ENCODE data around the gene CPA4.

Gene CPA4

DNA sequence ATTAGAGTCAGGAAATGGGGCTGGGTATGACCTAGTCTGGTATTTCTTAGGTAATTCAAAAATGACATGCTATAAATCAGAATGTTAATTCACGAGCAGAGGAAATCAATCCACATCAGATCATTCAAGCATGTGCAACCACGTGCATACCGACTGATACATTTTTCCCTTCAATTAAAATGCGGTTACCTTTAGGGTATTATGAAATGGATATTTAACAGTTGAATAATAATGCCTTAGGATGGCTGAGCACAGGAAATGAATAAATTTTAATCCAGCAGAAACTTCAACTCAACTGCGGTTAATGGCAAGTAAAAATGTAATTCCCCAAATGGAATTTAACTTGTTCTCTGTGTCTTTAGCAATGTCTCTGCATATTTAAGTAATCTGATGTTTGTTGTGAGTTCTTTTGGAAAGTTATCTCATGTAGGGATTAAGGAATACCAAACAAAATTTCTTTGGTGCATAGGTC, 17.1 kb upstream of the CPA4 start:
- DNase-seq = no peak

GRCh38 chr7:130276796-130277762, 15.9 kb upstream of the CPA4 start:
- DNase-seq = no peak

DNA sequence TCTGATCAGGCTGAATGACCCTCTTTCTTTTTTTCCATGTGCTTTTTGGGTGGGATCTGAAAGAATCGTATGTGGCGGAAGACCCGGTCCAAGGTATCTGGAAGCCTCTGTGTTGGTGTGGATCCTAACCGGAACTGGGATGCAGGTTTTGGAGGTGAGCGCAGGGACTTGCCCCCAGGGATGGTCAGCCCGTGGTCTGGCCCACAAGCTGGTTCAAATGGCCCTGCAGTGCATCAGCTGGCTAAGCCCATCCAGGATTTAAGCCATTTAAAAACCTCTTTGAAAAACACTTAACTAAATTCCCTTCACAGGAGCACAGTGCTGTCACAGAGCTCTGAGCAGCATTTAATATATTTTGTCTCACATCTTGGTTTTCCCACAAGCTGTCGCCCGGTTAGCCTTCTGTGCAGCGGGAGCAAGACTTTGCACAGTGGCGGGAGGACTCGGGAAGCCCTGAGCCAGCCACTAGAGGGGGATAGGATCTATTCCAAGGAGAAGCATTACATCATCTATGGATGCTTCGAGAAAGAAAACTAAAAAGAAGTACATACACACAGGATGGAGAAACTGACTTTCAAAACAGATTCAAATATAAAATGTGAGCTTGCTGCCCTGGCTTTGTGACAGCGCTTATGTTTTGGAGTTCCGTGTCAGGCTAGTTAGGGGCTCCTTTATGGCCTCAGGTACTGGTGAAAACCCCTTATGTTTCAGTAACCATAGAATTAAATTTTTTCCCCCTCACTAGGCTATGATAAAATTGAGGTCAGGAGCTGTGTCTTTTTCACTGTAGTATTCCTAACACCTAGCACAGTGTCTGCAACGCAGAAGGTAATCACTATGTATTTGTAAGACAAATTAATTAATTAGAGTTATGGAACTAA, 15.0 kb upstream of the CPA4 start:
- no peak for DNase-seq

DNA sequence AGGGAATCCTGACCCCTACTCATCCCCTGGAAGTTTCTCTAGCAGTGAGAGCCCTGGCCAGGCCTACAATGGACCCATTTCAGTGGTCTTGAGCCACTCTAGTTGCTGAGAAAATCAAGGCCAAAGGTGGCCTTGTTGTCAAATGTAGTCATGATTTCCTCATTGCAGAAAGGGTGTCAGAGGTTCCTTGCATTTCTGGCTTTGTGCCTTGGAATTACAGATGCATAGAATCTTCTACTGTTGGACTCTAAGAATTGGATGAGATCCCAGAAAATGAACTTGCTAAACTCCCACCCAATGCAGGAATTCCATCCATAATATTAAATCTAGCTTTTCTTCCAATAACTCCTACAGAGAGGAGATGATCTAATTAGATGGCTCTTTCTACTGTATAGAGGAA, 14.1 kb upstream of the CPA4 start:
- no peak for DNase-seq

DNA sequence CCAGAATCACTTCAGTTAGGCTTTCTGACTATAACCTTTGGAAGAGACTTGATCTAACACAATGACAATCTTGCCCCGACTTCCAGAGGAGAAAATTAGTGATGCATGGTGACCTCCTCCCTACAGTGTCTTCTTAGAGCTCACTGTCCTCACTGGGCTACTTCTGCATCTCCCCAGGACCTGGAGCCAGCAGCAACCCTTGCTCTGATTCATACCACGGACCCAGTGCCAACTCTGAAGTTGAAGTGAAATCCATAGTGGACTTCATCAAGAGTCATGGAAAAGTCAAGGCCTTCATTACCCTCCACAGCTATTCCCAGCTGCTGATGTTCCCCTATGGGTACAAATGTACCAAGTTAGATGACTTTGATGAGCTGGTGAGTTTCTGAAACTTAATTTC, 13.7 kb upstream of the CPA4 start:
- no peak for DNase-seq

DNA sequence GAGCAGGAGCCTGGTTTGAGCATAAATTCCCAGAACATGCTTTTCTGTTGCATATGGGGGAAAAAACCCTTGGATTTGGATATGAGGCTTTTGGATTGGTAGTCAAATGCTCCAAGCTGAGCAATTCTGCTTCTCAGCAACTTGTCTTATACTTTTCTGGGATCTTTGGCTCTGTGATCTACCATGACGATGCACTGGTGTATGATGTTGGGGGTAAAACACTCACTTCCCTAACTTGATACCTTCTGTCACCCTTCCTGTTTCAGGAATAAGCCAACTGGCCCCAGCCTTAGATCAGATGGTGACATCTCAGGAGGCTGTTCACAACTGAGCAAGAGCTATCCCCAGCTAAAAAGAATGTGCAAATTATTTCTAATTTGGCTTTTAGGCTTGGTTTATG, 13.1 kb upstream of the CPA4 start:
- DNase-seq = no peak

- DNase-seq = no peak
Measured at GRCh38 chr7:130281260-130281659, 11.7 kb upstream of the CPA4 start.

DNA sequence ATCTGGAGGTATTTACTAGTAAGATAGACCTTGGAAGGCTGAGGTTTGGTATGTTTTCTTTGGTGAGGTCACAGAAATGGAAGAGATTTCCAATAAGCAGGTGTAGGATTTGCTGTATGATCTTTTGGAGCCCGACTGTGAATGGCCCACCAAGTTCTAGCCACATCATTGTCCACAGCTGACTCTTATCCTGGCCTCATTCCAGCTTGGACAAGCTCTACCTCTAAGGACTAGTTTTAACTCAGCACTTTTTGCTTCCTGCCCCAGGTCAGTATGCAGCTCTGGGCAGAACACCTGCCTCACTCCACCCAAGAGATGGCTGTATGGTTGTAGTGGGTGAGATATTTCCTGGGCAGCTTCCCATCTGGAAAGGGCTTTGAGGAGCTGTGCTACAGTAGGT, 6.1 kb upstream of the CPA4 start:
- no peak for DNase-seq

DNA sequence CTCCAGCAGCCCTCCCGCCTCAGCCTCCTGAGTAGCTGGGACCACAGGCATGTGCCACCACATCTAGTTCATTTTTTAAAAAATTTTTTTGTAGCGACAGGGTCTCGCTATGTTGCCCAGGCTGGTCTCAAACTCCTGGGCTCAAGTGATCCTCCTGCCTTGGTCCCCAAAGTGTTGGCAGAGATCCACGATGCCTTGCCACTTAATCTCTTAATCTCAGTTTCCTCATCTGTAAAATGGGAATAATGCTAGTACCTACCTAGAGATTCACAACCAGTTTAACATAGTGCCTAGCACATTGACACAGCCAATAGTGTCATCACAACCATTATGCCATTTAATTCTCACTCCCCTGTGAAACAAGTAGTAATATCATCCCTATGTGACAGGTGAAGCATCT, 4.8 kb upstream of the CPA4 start:
- DNase-seq = no peak

GRCh38 chr7:130288829-130289228, 4.1 kb upstream of the CPA4 start:
- no peak for DNase-seq

DNA sequence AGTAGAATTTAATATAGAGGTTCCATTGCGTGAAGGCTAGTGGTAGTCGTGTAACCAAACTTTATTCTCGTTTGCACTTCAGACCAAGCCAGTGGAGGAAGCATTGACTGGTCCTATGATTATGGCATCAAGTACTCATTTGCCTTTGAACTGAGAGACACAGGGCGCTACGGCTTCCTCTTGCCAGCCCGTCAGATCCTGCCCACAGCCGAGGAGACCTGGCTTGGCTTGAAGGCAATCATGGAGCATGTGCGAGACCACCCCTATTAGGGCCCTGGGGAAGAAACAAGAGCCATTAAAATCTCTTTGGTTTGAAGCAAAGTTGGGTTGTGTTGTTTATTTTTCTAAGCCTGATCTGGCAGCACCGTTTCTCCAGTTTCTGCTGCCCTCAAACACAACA, 3.5 kb upstream of the CPA4 start:
- DNase-seq = no peak

DNA sequence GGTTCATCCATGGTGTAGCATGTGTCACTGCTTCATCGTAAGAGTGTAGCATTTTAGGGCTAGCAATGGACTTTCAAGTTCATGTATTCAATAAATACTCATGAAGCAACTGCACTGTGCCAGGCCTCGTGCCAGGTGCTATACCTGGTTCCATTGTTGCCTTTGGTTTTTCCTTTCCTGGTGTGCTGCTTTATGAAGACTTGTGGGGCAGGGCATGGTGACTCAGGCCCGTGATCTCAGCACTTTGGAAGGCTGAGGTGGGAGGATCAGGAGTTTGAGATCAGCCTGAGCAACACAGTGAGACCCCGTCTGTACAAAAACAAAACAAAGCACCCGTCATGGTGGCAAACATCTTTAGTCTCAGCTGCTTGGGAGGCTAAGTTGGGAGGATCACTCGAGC, 2.2 kb upstream of the CPA4 start:
- no peak for DNase-seq

GRCh38 chr7:130293521-130293920, 560 bp downstream of the CPA4 start:
- DNase-seq = no peak

DNA sequence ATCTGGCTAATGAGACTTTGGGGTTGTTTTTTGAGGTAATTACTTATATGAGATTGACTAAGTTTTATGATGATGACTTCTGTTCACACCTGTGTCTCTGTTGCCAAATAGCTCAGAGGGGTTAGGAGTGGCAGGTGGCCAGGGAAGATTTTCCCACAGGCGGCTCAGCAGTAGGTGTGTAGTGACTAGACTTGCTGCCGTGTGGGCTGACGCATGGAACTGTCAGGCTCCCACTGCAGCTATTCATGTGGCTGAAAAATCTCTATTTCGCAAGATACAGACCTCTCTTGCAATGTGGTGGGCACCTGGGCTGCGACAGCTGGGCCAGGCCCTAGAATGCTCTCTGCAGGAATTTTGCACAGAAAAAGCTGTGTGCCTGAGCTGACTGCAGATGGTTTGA, 1.4 kb downstream of the CPA4 start:
- no peak for DNase-seq

DNA sequence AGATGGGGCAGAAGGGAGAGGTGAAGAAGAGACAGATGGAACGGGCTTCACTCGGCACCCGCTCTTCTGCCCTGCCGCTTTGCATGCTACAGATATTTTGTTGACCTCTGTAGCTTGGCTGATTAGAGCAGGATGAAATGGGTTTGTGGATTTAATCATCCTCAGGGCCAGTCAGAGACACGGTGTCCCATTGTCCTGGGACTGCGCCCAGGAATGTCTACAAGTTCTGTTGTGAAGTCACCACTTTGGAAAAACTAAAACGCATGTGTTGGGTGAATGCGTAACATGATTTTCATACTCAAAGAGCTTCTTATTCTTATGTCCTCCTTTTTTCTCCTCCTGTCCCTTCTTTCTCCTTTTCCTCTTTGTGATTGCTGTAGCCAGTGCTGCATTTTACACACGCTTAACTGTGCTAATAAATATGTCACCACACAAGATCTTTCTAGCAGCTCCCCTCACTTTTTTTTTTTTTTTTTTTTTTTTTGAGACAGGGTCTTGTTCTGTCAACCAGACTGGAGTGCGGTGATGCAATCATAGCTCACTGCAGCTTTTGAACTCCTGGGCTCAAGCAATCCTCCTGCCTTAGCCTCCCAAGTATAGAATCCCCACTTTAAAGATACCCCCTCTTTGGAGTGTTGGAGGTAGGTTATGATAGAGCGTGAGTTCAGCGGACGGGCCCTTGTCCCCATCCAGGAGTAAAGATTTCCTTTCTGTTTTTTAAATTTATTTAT, 3.4 kb downstream of the CPA4 start:
- DNase-seq = no peak

DNA sequence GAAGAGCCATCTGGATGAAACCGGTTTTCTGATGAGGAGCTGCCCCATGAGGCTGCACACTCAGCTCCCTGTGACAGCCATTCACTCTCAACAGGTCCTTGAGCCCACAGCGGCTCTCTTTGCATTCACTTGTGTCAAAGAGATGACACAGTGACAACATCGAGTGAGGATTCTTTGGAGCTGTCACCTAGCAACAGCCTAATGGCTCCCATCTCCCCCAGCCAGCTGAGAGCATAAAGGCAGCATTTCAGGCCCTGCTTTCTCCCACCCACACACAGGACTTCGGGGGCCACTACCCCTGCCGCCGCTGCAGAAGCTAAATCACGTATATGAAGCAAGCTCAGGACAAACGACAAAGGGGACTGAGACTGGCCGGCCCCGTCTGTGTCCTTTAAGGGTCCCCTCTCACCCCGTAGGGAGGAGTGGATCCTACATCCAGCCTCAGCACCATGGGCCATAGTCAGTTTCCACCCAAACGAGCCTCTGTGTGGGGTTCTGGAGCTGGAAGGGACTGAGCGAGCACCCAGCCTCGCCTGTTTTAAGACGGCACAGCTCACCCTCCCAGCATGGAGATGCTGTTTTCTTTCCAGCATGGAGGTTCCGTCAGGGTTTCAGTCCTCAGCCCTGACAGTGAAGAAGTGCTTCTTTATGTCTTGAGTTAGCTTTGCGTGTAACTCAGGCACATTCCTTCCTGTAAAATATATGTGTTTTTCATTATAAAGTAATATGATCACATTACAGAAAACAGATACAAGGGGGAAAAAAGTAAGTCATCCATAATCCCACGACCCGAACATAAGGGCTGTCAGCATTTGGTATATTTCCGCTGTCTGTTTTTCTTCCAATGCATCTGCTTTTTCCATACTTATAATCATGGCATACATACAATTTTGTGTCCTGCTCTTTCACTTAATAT, 4.9 kb downstream of the CPA4 start:
- DNase-seq = no peak

- DNase-seq = no peak
Measured at GRCh38 chr7:130298544-130299326, 5.8 kb downstream of the CPA4 start.

DNA sequence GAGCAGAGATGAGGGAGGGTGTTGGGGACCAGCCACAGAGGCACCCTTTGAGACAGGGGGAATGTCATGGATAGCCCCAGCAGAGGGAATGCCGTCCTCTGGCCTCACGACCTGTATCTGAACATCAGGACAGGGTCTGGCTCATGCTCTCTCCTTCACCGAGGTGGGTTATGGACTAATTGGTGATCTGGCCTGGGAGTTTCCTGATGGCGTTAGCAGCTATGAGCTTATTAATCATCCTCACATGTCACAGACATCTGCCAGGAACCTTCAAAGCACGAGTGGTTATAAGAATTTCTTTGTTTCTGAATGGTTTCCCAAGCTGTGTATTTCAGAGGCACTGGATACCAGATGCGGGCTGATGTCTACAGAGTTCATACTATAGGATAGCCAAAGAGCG, 6.9 kb downstream of the CPA4 start:
- DNase-seq = no peak

GRCh38 chr7:130301501-130302020, 8.6 kb downstream of the CPA4 start:
- DNase-seq = no peak

GRCh38 chr7:130302649-130303048, 9.7 kb downstream of the CPA4 start:
- no peak for DNase-seq

GRCh38 chr7:130303127-130303526, 10.2 kb downstream of the CPA4 start:
- no peak for DNase-seq

Data from CD4-positive, alpha-beta T cell treated with Interferon alpha-2 for 1 hour (primary cell).